Ishikawa (cell line): ENCODE results near the gene TBC1D2B.

Experiments
- CEBPB ChIP-seq: IDR thresholded peaks from 2 replicates; pipeline ENCODE4 v1.6.1; 2012
- CREB1 ChIP-seq: IDR thresholded peaks from 2 replicates; pipeline ENCODE4 v1.6.1; 2012; ENCODE audit warnings: low read depth
- EGR1 ChIP-seq: IDR thresholded peaks from 2 replicates; pipeline ENCODE4 v1.6.1; 2012
- EP300 ChIP-seq: IDR thresholded peaks from 2 replicates; pipeline ENCODE4 v1.6.1; 2012; ENCODE audit warnings: borderline replicate concordance
- FOXM1 ChIP-seq: IDR thresholded peaks from 2 replicates; pipeline ENCODE4 v1.6.1; 2012; ENCODE audit warnings: low read depth, borderline replicate concordance
- MAX ChIP-seq: IDR thresholded peaks from 2 replicates; pipeline ENCODE4 v1.6.1; 2012
- NFIC ChIP-seq: IDR thresholded peaks from 2 replicates; pipeline ENCODE4 v1.6.1; 2012
- RAD21 ChIP-seq: IDR thresholded peaks from 2 replicates; pipeline ENCODE4 v1.6.1; 2012; ENCODE audit warnings: low read depth
- TAF1 ChIP-seq: IDR thresholded peaks from 2 replicates; pipeline ENCODE4 v1.6.1; 2012; ENCODE audit warnings: low read depth, mild to moderate bottlenecking
- TCF12 ChIP-seq: IDR thresholded peaks from 2 replicates; pipeline ENCODE4 v1.6.1; 2012; ENCODE audit warnings: low read depth
- TEAD4 ChIP-seq: IDR thresholded peaks from 2 replicates; pipeline ENCODE4 v1.6.1; 2012
- YY1 ChIP-seq: IDR thresholded peaks from 2 replicates; pipeline ENCODE4 v1.6.1; 2012; ENCODE audit warnings: low read depth
- ZBTB7A ChIP-seq: IDR thresholded peaks from 2 replicates; pipeline ENCODE4 v1.6.1; 2012; ENCODE audit warnings: low read depth
- TF ChIP-seq, protein P1 (sequence below): IDR thresholded peaks from 2 replicates; pipeline ENCODE4 v1.6.1; 2012; ENCODE audit warnings: low read depth, mild to moderate bottlenecking
- TF ChIP-seq, protein P2 (sequence below): IDR thresholded peaks from 2 replicates; pipeline ENCODE4 v1.6.1; 2012

TBC1D2B gene

GRCh38 chr15:78021761-78022160 lies 55.8 kb downstream of the TBC1D2B start:
- TF ChIP-seq TCF12 (no peak), YY1 (no peak), RAD21 (no peak), EGR1 (no peak), NFIC (no peak), CEBPB (no peak), EP300 (no peak), TAF1 (no peak), TEAD4 (no peak)
- TF ChIP-seq, protein P1, sequence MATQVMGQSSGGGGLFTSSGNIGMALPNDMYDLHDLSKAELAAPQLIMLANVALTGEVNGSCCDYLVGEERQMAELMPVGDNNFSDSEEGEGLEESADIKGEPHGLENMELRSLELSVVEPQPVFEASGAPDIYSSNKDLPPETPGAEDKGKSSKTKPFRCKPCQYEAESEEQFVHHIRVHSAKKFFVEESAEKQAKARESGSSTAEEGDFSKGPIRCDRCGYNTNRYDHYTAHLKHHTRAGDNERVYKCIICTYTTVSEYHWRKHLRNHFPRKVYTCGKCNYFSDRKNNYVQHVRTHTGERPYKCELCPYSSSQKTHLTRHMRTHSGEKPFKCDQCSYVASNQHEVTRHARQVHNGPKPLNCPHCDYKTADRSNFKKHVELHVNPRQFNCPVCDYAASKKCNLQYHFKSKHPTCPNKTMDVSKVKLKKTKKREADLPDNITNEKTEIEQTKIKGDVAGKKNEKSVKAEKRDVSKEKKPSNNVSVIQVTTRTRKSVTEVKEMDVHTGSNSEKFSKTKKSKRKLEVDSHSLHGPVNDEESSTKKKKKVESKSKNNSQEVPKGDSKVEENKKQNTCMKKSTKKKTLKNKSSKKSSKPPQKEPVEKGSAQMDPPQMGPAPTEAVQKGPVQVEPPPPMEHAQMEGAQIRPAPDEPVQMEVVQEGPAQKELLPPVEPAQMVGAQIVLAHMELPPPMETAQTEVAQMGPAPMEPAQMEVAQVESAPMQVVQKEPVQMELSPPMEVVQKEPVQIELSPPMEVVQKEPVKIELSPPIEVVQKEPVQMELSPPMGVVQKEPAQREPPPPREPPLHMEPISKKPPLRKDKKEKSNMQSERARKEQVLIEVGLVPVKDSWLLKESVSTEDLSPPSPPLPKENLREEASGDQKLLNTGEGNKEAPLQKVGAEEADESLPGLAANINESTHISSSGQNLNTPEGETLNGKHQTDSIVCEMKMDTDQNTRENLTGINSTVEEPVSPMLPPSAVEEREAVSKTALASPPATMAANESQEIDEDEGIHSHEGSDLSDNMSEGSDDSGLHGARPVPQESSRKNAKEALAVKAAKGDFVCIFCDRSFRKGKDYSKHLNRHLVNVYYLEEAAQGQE = no peak
- TF ChIP-seq, protein P2, sequence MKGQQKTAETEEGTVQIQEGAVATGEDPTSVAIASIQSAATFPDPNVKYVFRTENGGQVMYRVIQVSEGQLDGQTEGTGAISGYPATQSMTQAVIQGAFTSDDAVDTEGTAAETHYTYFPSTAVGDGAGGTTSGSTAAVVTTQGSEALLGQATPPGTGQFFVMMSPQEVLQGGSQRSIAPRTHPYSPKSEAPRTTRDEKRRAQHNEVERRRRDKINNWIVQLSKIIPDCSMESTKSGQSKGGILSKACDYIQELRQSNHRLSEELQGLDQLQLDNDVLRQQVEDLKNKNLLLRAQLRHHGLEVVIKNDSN = no peak

DNA sequence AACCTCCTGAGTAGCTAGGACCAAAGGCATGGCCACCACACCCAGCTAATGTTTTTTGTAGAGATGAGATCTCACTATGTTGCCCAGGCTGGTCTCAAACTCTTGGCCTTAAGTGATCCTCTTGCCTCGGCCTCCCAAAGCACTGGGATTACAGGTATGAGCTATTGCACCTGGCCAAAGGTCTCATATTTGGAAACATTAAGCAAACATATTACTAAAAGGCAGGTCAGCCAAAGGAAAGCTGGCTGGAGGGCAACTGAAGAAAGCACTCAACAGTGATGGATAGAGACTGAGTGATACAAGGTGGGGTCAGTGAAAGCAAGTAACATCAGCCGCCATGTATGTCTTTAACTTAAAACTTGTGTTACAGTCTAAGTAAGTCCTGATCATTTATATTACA lies 57.5 kb downstream of the TBC1D2B start:
- TF ChIP-seq TCF12 (no peak), FOXM1 (no peak), TEAD4 (no peak), NFIC (no peak), TAF1 (no peak), EP300 (no peak), YY1 (no peak), RAD21 (no peak), MAX (no peak), EGR1 (no peak), CEBPB (no peak)
- TF ChIP-seq, protein P1 = no peak

- TF ChIP-seq MAX (no peak), RAD21 (no peak), YY1 (no peak), CREB1 (no peak), CEBPB (no peak), ZBTB7A (no peak), NFIC (no peak), TEAD4 (no peak), TAF1 (no peak), EGR1 (no peak), TCF12 (no peak), FOXM1 (no peak), EP300 (no peak)
- TF ChIP-seq, protein P1 = no peak
- TF ChIP-seq, protein P2 = no peak
Observed at GRCh38 chr15:78018946-78019644, 58.4 kb downstream of the TBC1D2B start.

GRCh38 chr15:78018445-78018844 lies 59.1 kb downstream of the TBC1D2B start:
- TF ChIP-seq, protein P2 = no peak
- no peak for TF ChIP-seq RAD21
- TF ChIP-seq YY1 = no peak
- TF ChIP-seq EGR1 = no peak
- no peak for TF ChIP-seq MAX
- TF ChIP-seq NFIC = no peak
- TF ChIP-seq FOXM1 = no peak
- no peak for TF ChIP-seq CREB1
- no peak for TF ChIP-seq CEBPB
- no peak for TF ChIP-seq TAF1
- no peak for TF ChIP-seq ZBTB7A
- no peak for TF ChIP-seq TCF12
- TF ChIP-seq, protein P1 = no peak
- no peak for TF ChIP-seq TEAD4
- no peak for TF ChIP-seq EP300
